Peyer's patch (tissue), 4 donors: ENCODE data around the gene XG. TPM values are rescaled to one million over a fixed set of nuclear protein-coding genes. Genes with fewer than 3 reads are reported as not detected.

Experiments
- DNase-seq, 3 donors: peaks; one replicate each; pipeline ENCODE4 v3.0.0-alpha.2; 2017 to 2019
- H3K27ac ChIP-seq, 4 donors: fragments of 200-600 bp; sonication (generic); one replicate each; pipeline ENCODE4 v1.5.1; 2016 to 2019
- H3K27me3 ChIP-seq, 2 donors: fragments of 200-600 bp; sonication (generic); one replicate each; pipeline ENCODE4 v1.5.1; 2019
- H3K36me3 ChIP-seq, 3 donors: fragments of 200-600 bp; sonication (generic); one replicate each; pipeline ENCODE4 v1.5.1; 2016 to 2019
- H3K4me1 ChIP-seq, 4 donors: fragments of 200-600 bp; sonication (generic); one replicate each; pipeline ENCODE4 v1.5.1; 2016 to 2019
- H3K4me3 ChIP-seq, 4 donors: fragments of 200-600 bp; sonication (generic); 1 replicate in 3 of 4; 2 replicates in 1 of 4; pipeline ENCODE4 v1.5.1; 2016 to 2019; ENCODE audit warnings: mild to moderate bottlenecking in 1 of 4
- H3K9me3 ChIP-seq, 4 donors: fragments of 200-600 bp; sonication (generic); one replicate each; pipeline ENCODE4 v1.5.1; 2016 to 2019; ENCODE audit warnings: mild to moderate bottlenecking in 1 of 4
- CTCF ChIP-seq, 6 experiments: fragments of 450-650 bp in 4 of 6; fragments of 200-600 bp in 2 of 6; sonication (generic) in 1 of 6; IDR thresholded peaks; one replicate each; pipeline ENCODE4 v1.5.1; 2017 to 2019; ENCODE audit warnings: antibody characterized with exemption in 6 of 6, mild to moderate bottlenecking in 3 of 6, moderate library complexity in 1 of 6
- POLR2A ChIP-seq, 2 donors: fragments of 450-650 bp; IDR thresholded peaks; one replicate each; pipeline ENCODE4 v1.5.1; 2017; ENCODE audit warnings: antibody characterized with exemption in 2 of 2, mild to moderate bottlenecking in 2 of 2, moderate library complexity in 2 of 2
- total RNA-seq, 4 donors: library from RNA; depleted of rRNA; stranded (reverse); fragments of >200 nt; gene quantifications; one replicate each; pipeline ENCODE4 v1.1.0, GENCODE V29; 2016

The XG gene
- total RNA-seq, 4 donors from 2014 or later, result 0.40 TPM; not detected in 3

DNA sequence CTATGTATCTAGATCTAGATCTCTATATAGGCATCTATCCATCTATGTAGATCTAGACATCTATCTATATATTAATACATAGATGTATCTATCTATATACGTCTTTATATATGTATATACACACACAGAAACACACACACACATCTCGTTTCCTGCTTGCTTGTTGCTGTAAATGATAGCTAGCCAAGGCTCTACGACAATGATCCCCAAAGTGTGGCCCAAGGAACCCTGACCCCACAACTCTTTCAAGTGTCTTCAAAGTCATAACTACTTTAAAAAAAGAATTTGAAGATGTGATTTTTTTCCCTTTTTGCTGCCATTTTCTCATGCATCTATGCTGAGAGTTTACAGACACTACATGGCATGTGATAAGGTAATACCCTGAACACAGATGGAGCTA is 105.7 kb downstream of the XG start:
- Histone ChIP-seq H3K9me3 (no peaks in the 10 kb centered on the region), H3K27ac (no peak overlapping the region), H3K4me3 (no peak overlapping the region), H3K4me1 (no peaks in the 10 kb centered on the region), H3K27me3 (no peaks in the 10 kb centered on the region), H3K36me3 (no peaks in the 10 kb centered on the region)
- no peak for DNase-seq
- no peak for TF ChIP-seq POLR2A (IDR thresholded peaks at IDR 0.05)
- TF ChIP-seq CTCF (IDR thresholded peaks at IDR 0.05), result no peak

DNA sequence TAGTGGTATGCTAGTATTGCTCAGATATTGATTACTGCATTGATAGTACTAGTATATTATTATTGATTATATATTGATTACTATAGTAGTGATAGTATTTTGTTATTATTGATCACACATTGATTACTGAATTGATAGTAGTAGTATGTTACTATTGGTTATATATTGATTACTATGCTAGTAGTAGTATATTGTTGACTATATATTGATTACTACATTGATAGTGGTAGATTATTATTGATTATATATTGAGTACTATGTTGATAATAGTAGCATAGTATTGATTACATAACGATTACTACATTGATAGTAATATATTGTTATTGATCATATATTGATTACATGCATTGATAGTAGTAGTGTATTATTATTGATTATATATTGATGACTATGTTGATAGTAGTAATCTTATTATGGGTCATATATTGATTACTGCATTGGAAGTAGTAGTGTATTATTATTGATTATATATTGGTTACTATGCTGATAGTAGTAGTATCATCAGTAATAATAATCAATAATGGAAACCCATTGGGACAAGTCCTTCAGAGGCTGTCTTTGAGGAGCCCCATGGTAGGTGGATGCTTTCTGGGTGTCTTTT is 107.5 kb downstream of the XG start:
- Histone ChIP-seq H3K36me3 (no peaks in the 10 kb centered on the region), H3K4me3 (no peak overlapping the region), H3K9me3 (no peaks in the 10 kb centered on the region), H3K4me1 (no peaks in the 10 kb centered on the region), H3K27ac (no peak overlapping the region), H3K27me3 (no peaks in the 10 kb centered on the region)
- DNase-seq, result no peak
- no peak for TF ChIP-seq POLR2A (IDR thresholded peaks at IDR 0.05)
- TF ChIP-seq CTCF (IDR thresholded peaks at IDR 0.05), result no peak

DNA sequence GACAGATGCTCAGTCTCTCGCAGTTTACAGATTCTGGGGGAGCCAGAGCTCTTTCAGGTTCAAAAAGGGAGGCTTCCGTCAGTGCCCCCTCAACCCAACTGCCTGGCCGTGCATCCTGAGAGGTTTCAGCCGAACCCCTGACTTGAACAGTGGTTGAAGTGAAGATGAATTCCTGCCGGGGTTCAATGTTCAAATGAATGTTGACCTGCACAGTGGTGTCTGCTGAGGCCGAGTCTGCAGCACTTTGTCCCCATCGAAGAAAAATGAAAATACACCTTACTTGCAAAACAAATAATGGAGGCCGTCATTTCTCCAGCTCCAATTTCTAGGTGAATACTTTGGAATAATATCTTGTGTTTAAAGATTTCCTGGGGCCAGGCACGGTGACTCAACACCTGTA is 110.6 kb downstream of the XG start:
- Histone ChIP-seq H3K36me3 (no peaks in the 10 kb centered on the region), H3K9me3 (no peaks in the 10 kb centered on the region), H3K4me3 (no peak overlapping the region), H3K27me3 (no peaks in the 10 kb centered on the region), H3K4me1 (no peaks in the 10 kb centered on the region), H3K27ac (no peak overlapping the region)
- TF ChIP-seq CTCF (IDR thresholded peaks at IDR 0.05), result no peak
- no peak for TF ChIP-seq POLR2A (IDR thresholded peaks at IDR 0.05)
- no peak for DNase-seq

GRCh38 chrX:2863646-2864045 is 111.8 kb downstream of the XG start:
- Histone ChIP-seq H3K27ac (no peak overlapping the region), H3K4me3 (no peak overlapping the region), H3K36me3 (no peaks in the 10 kb centered on the region), H3K27me3 (no peaks in the 10 kb centered on the region), H3K4me1 (no peaks in the 10 kb centered on the region), H3K9me3 (no peaks in the 10 kb centered on the region)
- TF ChIP-seq POLR2A (IDR thresholded peaks at IDR 0.05), result no peak
- no peak for TF ChIP-seq CTCF (IDR thresholded peaks at IDR 0.05)
- no peak for DNase-seq

Other genes starting within 250 kb of the XG start
- gene CD99, start 60.7 kb upstream of the XG start, total RNA-seq, result 100 to 1,000 TPM; 129 to 209 (median 175) TPM
- gene GYG2, start 76.9 kb downstream of the XG start, total RNA-seq, result 1 to 10 TPM in 3 of 4 donors, under 1 TPM in 1; 0.70 to 3.9 (median 2.8) TPM
- 10 to 100 TPM; 11.6 to 87.4 (median 60.0) TPM for gene ARSD, start 177.3 kb downstream of the XG start, total RNA-seq